Effector memory CD8-positive, alpha-beta T cell (primary cell): ENCODE measurements around the gene MACROD2.

ENCODE experiments used
- ATAC-seq: fragments of 150-1000 bp; cut with Tn5 transposase; replicated peaks from 2 replicates; pipeline ENCODE4 v1.10.0; 2021; ENCODE audit warnings: mild to moderate bottlenecking, moderate library complexity
- DNase-seq, 3 experiments: peaks; one replicate each; pipeline ENCODE4 v3.0.0; 2021
- H3K27ac Mint-ChIP-seq, 2 donors: one replicate each; pipeline ENCODE4 v1.8.0; 2022; ENCODE audit warnings: mild to moderate bottlenecking in 2 of 2, mixed read lengths in 2 of 2, moderate library complexity in 2 of 2
- H3K27me3 Mint-ChIP-seq, 2 donors: one replicate each; pipeline ENCODE4 v1.8.0; 2022; ENCODE audit warnings: mixed read lengths in 2 of 2
- H3K36me3 Mint-ChIP-seq: one replicate; pipeline ENCODE4 v1.8.0; 2022; ENCODE audit warnings: mild to moderate bottlenecking, moderate library complexity, mixed read lengths; ENCODE audit not compliant: insufficient read depth
- H3K4me1 Mint-ChIP-seq, 2 donors: one replicate each; pipeline ENCODE4 v1.8.0; 2022; ENCODE audit warnings: low read depth in 2 of 2, mixed read lengths in 2 of 2
- H3K4me3 Mint-ChIP-seq, 2 donors: one replicate each; pipeline ENCODE4 v1.8.0; 2022; ENCODE audit warnings: mild to moderate bottlenecking in 2 of 2, mixed read lengths in 2 of 2, moderate library complexity in 2 of 2
- H3K9me3 Mint-ChIP-seq, 2 donors: one replicate each; pipeline ENCODE4 v1.8.0; 2022; ENCODE audit warnings: mixed read lengths in 2 of 2

Gene MACROD2

DNA sequence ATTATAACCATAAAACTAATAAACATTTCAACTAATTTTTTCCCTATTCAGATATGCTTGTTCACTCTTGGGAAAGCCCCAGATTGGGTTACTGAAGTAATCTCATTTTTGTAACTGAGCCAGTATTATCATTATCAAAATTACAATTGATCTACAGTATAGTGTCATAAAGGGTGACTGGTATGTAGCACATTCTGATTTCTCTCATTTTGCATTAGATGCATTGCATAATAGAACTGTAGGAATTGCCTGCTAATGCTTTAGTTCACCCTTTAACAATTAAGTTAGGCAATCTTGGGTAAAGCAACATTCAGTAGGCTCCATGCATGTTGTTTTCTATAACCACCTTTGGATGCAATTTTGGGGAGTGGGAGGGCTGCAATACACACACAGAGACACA, 492.9 kb downstream of the MACROD2 start:
- H3K27me3 Mint-ChIP-seq = no peaks in the 10 kb centered on the region
- no peaks in the 10 kb centered on the region for H3K4me1 Mint-ChIP-seq
- ATAC-seq = no peak
- peaks cover 6 to 8% of the 10 kb centered on the region in 2 donors for H3K9me3 Mint-ChIP-seq
- H3K4me3 Mint-ChIP-seq = no peak overlapping the region
- no peak for DNase-seq
- H3K27ac Mint-ChIP-seq = no peak overlapping the region
- H3K36me3 Mint-ChIP-seq = no peaks in the 10 kb centered on the region

DNA sequence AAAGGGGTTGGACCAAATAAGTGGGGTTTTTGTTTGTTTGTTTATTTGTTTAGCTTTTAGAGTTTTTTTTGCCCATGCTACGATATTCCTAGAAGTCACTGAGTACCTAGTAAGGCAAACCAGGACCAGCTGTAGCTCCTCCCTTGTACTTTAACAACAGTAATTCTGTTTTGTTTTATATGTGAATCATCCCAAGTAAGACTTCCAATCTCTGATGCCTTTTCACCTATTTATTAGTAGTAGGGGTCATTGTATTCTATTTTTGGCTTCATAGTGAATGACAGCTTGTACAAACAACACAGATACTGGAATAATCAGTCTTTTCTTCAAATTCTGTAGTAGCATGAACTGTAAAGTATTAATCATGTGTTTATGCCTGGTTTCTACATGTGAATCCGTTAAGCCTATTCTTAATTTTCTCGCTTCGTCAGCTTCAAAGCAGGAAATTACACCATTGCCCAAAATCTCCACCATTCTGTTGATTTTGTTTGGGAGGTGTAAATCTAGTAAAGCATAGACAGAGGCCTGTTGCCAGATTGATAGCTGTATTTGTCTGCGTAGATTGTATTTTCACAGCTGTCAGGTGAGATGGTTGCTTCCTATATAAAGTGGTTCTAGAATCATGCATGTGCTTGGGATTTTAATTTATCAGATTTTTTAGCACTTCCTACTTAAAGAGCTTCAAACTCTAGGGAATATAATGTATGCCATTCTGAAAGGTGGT, 493.6 kb downstream of the MACROD2 start:
- Mint-ChIP-seq H3K36me3 (no peaks in the 10 kb centered on the region), H3K27ac (no peak overlapping the region), H3K27me3 (no peaks in the 10 kb centered on the region), H3K4me1 (no peaks in the 10 kb centered on the region), H3K4me3 (no peak overlapping the region), H3K9me3 (peaks cover 6 to 8% of the 10 kb centered on the region in 2 donors)
- no peak for ATAC-seq
- no peak for DNase-seq

DNA sequence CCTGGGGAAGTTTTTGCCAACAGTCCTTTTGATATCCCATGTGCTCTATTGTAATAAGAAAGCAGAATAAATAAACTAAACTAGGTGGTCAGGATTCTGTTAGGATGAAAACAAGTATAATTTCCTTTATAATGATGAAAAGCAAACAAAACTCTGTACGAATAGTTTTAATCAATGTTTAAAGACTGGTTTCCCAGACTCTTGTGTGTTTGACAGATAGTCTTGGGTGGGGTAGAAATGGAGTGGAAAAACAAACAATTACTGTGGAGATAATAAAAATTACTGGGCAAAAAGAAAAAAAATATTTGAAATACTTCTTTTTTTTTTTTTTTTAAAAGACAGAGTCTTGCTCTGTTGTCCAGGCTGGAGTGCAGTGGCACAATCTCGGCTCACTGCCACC, 494.2 kb downstream of the MACROD2 start:
- no peak for DNase-seq
- Mint-ChIP-seq H3K4me1 (no peaks in the 10 kb centered on the region), H3K36me3 (no peaks in the 10 kb centered on the region), H3K27me3 (no peaks in the 10 kb centered on the region), H3K9me3 (peaks cover 6 to 8% of the 10 kb centered on the region in 2 donors), H3K4me3 (no peak overlapping the region), H3K27ac (no peak overlapping the region)
- ATAC-seq = no peak

DNA sequence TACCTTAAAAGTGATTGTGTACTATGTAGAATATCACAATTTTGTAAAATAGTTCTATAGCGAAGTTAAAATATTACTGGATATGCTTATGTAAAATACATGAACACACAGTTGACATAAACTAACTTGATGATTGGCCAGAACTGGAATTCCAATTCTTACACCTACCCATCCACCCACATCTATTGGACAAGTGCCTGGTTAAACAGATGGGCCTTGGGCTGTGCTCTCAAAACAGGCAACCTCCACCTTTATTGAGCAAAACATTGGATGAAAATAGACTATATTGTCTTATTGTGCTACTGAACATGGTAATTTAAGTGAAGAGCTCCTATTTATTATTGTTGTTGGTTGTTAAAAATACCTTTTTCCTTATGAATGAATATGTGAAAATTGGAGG, 496.1 kb downstream of the MACROD2 start:
- H3K36me3 Mint-ChIP-seq = no peaks in the 10 kb centered on the region
- peaks cover 0 to 5% of the 10 kb centered on the region in 2 donors for H3K9me3 Mint-ChIP-seq
- DNase-seq (no peak), ATAC-seq (no peak)
- no peak overlapping the region for H3K27ac Mint-ChIP-seq
- no peaks in the 10 kb centered on the region for H3K27me3 Mint-ChIP-seq
- no peaks in the 10 kb centered on the region for H3K4me1 Mint-ChIP-seq
- H3K4me3 Mint-ChIP-seq = no peak overlapping the region

DNA sequence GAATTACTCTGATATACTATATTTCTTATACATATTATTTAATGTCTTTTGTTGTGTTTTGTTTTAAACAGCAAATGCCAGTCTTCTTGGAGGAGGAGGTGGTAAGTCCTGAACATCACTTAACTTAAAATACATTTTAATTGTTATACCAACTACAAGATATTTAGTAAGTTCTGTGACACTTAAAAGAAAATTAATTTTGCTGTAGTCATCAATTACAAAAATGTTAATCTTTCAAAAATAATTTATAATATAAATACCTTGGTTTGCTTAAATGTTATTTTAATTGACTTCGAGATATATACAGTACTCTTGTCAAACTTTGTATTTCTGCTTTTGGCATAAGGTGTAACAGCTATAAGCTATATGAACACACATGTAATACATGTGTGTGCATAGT, 498.1 kb downstream of the MACROD2 start:
- no peak for DNase-seq
- no peak overlapping the region for H3K4me3 Mint-ChIP-seq
- no peaks in the 10 kb centered on the region for H3K27me3 Mint-ChIP-seq
- H3K4me1 Mint-ChIP-seq = no peaks in the 10 kb centered on the region
- no peak for ATAC-seq
- peaks cover 7 to 8% of the 10 kb centered on the region in 2 donors for H3K9me3 Mint-ChIP-seq
- no peak overlapping the region for H3K27ac Mint-ChIP-seq
- no peaks in the 10 kb centered on the region for H3K36me3 Mint-ChIP-seq

DNA sequence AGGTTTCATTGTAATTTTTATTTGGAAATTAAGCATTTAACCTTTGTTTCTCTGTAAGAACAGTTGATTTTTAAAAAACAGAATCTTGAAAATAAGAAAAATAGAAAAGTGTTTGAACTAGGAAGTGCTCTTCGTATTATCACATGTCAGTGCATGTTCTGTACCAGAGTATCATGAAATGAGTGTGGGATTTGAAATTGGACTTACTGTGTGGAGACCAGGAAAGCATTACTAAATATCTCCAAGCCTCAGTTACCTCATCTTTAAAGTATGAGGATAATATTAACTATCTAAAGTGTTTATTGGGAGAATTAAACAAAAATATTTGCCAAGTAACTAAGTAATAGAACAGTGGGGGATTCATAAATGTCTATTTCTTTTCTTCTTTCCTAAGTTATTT, 499.0 kb downstream of the MACROD2 start:
- Mint-ChIP-seq H3K4me3 (no peak overlapping the region), H3K27ac (no peak overlapping the region), H3K9me3 (peaks cover 6 to 14% of the 10 kb centered on the region in 2 donors), H3K27me3 (no peaks in the 10 kb centered on the region), H3K36me3 (no peaks in the 10 kb centered on the region), H3K4me1 (no peaks in the 10 kb centered on the region)
- DNase-seq (no peak), ATAC-seq (no peak)

DNA sequence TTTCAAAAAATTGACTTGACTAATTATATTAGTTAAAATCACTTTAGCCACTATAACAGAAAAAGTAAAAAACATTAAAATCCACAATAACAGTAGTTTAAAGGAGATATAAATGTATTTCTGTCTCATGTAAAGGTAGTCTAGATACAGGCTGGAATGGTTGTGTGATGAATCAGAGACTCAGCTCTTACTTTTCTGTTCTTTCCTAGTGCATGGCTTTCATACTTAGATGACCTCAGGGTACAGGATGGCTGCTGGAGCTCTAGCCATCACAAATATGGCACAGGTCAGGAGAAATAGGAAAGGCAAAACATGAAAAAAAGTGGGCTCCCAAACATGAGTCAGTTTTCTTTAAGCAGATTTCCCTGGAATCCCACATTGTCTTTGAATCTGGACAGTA, 499.8 kb downstream of the MACROD2 start:
- H3K9me3 Mint-ChIP-seq = peaks cover 8 to 14% of the 10 kb centered on the region in 2 donors
- DNase-seq = no peak
- no peak overlapping the region for H3K4me3 Mint-ChIP-seq
- no peak for ATAC-seq
- no peaks in the 10 kb centered on the region for H3K36me3 Mint-ChIP-seq
- H3K27me3 Mint-ChIP-seq = no peaks in the 10 kb centered on the region
- H3K4me1 Mint-ChIP-seq = no peaks in the 10 kb centered on the region
- no peak overlapping the region for H3K27ac Mint-ChIP-seq

DNA sequence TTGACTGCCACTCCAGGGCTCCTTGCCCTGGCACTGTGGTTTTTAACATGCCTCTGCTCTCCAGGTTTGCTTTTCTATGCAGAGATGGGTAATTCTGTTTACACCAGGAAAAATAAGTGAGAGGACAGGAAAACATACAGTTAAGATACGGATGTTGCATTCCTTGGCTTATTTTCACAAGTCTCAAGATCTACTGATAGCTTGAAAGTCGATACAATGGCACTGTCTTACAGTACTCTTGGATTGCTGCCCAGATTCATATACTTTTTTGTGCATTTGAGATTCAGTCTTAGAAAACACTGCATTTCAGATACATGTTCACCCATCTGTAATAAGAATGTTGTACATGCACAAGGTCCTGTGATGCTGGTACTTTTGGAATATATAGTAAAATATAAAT, 501.7 kb downstream of the MACROD2 start:
- no peaks in the 10 kb centered on the region for H3K36me3 Mint-ChIP-seq
- ATAC-seq (no peak), DNase-seq (no peak)
- no peak overlapping the region for H3K4me3 Mint-ChIP-seq
- H3K27ac Mint-ChIP-seq = no peak overlapping the region
- no peaks in the 10 kb centered on the region for H3K27me3 Mint-ChIP-seq
- no peaks in the 10 kb centered on the region for H3K4me1 Mint-ChIP-seq
- peaks cover 13 to 14% of the 10 kb centered on the region in 2 donors for H3K9me3 Mint-ChIP-seq

DNA sequence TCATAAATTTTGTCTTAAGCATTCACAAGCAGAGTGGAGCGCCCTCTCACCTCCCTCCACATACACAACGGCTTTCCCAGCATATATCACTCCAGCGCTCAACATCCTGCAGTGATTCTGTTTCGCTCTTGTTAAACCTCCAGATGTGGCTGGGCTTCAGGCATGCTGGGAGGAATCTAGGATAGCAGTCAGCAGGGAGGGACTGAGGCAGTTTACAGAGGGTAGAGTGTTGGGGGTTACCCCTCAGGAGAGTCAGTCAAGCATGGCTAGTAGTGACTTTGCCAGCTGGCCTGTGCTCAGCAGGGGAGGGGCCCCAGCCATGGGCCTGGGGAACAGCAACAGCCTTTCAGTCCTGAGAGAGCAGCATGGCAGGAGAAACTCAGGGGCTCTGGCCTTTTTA, 503.5 kb downstream of the MACROD2 start:
- no peak overlapping the region for H3K4me3 Mint-ChIP-seq
- no peaks in the 10 kb centered on the region for H3K4me1 Mint-ChIP-seq
- no peaks in the 10 kb centered on the region for H3K27me3 Mint-ChIP-seq
- no peak for ATAC-seq
- peaks cover 14 to 18% of the 10 kb centered on the region in 2 donors for H3K9me3 Mint-ChIP-seq
- no peak for DNase-seq
- no peak overlapping the region for H3K27ac Mint-ChIP-seq
- H3K36me3 Mint-ChIP-seq = no peaks in the 10 kb centered on the region

DNA sequence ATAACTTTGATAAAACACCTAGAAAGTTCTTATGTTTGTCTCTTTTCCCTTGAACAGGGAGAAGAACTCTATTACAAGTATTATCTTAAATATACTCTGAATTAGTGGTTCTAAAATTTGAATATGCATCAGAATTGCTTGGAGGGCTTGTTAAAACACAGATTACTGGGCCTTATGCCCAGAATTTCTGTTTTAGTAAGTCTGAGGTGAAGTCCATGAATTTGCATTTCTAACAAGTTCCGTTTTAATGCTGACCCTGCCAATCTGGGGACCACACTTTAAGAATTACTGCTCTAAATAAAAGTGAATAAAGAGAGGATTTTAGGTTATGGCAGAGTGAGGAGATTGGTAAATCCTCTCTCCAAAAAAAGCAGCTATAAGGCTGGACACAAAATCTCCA, 510.2 kb downstream of the MACROD2 start:
- Mint-ChIP-seq H3K9me3 (peaks cover 7 to 8% of the 10 kb centered on the region in 2 donors), H3K4me3 (no peak overlapping the region), H3K4me1 (no peaks in the 10 kb centered on the region), H3K27ac (no peak overlapping the region), H3K27me3 (no peaks in the 10 kb centered on the region), H3K36me3 (no peaks in the 10 kb centered on the region)
- ATAC-seq = no peak
- no peak for DNase-seq

DNA sequence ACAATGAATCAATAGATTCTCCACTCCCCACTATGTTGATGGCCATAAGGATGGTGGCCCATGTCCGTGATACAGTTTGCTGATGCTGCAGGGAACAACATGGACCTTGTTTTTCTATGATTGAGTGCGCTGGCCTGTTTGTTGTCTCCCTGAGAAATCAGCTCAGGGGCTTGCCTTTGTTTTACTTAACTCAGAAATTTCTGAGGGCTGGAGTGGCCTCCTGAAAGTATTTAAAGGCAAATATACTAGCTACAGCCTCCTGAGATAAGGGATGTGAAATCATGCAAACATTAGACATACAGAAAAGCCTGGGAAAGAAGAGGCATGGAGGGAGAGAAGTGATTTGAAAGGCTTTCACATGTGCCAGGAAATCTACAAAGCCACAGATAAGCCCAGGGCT, 512.4 kb downstream of the MACROD2 start:
- Mint-ChIP-seq H3K9me3 (peaks cover 14 to 17% of the 10 kb centered on the region in 2 donors), H3K27me3 (no peaks in the 10 kb centered on the region), H3K4me1 (no peaks in the 10 kb centered on the region), H3K4me3 (no peak overlapping the region), H3K27ac (no peak overlapping the region), H3K36me3 (no peaks in the 10 kb centered on the region)
- ATAC-seq = no peak
- DNase-seq = no peak

DNA sequence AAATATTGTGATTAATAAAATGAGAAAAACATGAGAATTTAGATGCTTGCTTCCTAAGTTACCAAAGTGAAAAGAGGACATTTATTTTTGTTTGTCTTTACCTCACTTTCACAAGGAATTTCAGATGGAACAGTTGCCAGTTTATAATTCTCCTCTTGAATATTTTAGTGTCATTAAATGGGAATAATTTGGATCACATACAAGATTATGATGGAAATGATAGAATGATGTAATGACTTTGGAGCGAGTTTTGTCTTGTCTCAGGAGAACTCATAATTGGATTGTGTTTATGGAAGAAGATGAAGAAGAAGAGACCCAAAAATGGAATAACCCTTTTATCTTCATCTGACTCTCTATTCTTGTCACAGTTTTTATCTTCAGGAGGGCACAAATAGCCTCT, 515.0 kb downstream of the MACROD2 start:
- ATAC-seq (no peak), DNase-seq (no peak)
- Mint-ChIP-seq H3K27ac (no peak overlapping the region), H3K4me3 (no peak overlapping the region), H3K4me1 (no peaks in the 10 kb centered on the region), H3K9me3 (peaks cover 13 to 17% of the 10 kb centered on the region in 2 donors), H3K36me3 (no peaks in the 10 kb centered on the region), H3K27me3 (no peaks in the 10 kb centered on the region)

DNA sequence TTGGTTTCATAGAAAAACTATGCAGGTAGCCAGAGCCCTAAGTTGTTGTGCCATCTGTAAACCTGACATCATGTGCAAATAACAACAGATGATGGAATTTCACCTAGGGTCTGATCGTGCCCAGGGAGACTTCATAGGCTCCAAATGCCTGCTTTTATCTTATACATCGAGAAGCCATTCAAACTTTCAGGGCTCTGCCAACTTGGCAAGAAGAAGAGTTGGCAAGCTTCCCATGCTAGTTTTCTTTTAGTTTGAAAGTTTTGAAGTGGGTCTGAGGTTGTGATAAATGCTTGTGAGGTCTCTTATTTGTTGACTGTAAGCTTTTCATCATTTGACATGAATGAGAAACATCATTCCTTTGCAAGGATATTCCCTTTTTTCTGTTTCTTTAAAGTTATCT, 517.5 kb downstream of the MACROD2 start:
- no peak overlapping the region for H3K4me3 Mint-ChIP-seq
- DNase-seq (no peak), ATAC-seq (no peak)
- H3K27ac Mint-ChIP-seq = no peak overlapping the region
- H3K9me3 Mint-ChIP-seq = peaks cover 11 to 13% of the 10 kb centered on the region in 2 donors
- H3K27me3 Mint-ChIP-seq = no peaks in the 10 kb centered on the region
- H3K4me1 Mint-ChIP-seq = no peaks in the 10 kb centered on the region
- H3K36me3 Mint-ChIP-seq = no peaks in the 10 kb centered on the region

DNA sequence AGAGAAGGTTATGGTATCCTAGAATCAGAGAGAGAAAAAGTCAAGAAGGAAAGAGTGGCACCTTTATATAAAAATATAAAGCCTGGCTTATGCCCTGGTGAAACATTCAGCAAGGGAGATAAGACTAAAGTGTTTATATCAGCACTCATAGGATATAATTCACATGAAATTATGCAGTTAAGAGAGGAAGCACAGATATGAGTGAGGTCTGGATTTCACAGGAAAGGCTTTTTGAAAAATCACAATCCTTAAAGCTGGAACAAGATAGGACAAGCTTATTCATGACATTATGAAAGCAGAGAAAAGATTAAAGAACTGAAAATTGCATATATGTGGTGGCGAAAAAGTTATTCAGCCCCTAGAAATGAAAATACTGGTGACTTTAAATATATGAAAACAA, 523.3 kb downstream of the MACROD2 start:
- Mint-ChIP-seq H3K4me3 (no peak overlapping the region), H3K36me3 (no peaks in the 10 kb centered on the region)

More for the DNA sequence above, 523.3 kb downstream of the MACROD2 start:
- no peaks in the 10 kb centered on the region for H3K4me1 Mint-ChIP-seq
- ATAC-seq (no peak), DNase-seq (no peak)
- H3K27ac Mint-ChIP-seq = no peak overlapping the region
- peaks cover 8 to 10% of the 10 kb centered on the region in 2 donors for H3K9me3 Mint-ChIP-seq
- no peaks in the 10 kb centered on the region for H3K27me3 Mint-ChIP-seq
